Measurements from ENCODE around the gene LTB4R. TPM values are rescaled to one million over a fixed set of nuclear protein-coding genes. Genes with fewer than 3 reads are reported as not detected.

The LTB4R gene
- 100 to 1,000 TPM in 2 of 4 donors, 10 to 100 TPM in 2; 83.1 to 137 (median 117) TPM for total RNA-seq

- H3K36me3 ChIP-seq: peaks cover 16% of the 10 kb centered on the region
- H3K4me3 ChIP-seq: peak within 1 kb of the TSS; percentile 63
- peak within 1 kb of the TSS; percentile 89 for H3K27ac ChIP-seq
- H3K27me3 ChIP-seq: no peaks in the 10 kb centered on the region
- H3K4me1 ChIP-seq: peaks cover 85% of the 10 kb centered on the region
- peak; percentile 84 to 85 for DNase-seq (ENCODE audit: low spot score in 2 of 2)
- no peaks in the 10 kb centered on the region for H3K9me3 ChIP-seq
- no peak for TF ChIP-seq POLR2AphosphoS5 (IDR thresholded peaks at IDR 0.05)
- TF ChIP-seq, protein P1, sequence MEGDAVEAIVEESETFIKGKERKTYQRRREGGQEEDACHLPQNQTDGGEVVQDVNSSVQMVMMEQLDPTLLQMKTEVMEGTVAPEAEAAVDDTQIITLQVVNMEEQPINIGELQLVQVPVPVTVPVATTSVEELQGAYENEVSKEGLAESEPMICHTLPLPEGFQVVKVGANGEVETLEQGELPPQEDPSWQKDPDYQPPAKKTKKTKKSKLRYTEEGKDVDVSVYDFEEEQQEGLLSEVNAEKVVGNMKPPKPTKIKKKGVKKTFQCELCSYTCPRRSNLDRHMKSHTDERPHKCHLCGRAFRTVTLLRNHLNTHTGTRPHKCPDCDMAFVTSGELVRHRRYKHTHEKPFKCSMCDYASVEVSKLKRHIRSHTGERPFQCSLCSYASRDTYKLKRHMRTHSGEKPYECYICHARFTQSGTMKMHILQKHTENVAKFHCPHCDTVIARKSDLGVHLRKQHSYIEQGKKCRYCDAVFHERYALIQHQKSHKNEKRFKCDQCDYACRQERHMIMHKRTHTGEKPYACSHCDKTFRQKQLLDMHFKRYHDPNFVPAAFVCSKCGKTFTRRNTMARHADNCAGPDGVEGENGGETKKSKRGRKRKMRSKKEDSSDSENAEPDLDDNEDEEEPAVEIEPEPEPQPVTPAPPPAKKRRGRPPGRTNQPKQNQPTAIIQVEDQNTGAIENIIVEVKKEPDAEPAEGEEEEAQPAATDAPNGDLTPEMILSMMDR (IDR thresholded peaks at IDR 0.05): peak in 1 of 2 donors; percentile 56
- WGBS: 2% methylated on average over 41 of the region's 99 CpGs
These were observed at the start of gene LTB4R for GRCh38 chr14:24310646-24311604. Gene LTB4R, plus strand, starts transcription at chr14:24311502. Its CDS starts 4,150 bp downstream, at chr14:24315652.

GRCh38 chr14:24261969-24262327 is 49.4 kb upstream of the LTB4R start:
- Histone ChIP-seq H3K27ac (no peak overlapping the region), H3K9me3 (no peaks in the 10 kb centered on the region), H3K4me1 (peaks cover 33% of the 10 kb centered on the region), H3K36me3 (peaks cover 22% of the 10 kb centered on the region), H3K27me3 (no peaks in the 10 kb centered on the region), H3K4me3 (no peak overlapping the region)
- TF ChIP-seq POLR2AphosphoS5 (IDR thresholded peaks at IDR 0.05) (no peak), EP300 (IDR thresholded peaks at IDR 0.05) (no peak), POLR2A (IDR thresholded peaks at IDR 0.05) (no peak)
- TF ChIP-seq, protein P1 (IDR thresholded peaks at IDR 0.05): no peak
- DNase-seq (ENCODE audit: low spot score in 2 of 2): no peak
- WGBS: no CpG with 5 or more reads among the region's 19 CpGs

DNA sequence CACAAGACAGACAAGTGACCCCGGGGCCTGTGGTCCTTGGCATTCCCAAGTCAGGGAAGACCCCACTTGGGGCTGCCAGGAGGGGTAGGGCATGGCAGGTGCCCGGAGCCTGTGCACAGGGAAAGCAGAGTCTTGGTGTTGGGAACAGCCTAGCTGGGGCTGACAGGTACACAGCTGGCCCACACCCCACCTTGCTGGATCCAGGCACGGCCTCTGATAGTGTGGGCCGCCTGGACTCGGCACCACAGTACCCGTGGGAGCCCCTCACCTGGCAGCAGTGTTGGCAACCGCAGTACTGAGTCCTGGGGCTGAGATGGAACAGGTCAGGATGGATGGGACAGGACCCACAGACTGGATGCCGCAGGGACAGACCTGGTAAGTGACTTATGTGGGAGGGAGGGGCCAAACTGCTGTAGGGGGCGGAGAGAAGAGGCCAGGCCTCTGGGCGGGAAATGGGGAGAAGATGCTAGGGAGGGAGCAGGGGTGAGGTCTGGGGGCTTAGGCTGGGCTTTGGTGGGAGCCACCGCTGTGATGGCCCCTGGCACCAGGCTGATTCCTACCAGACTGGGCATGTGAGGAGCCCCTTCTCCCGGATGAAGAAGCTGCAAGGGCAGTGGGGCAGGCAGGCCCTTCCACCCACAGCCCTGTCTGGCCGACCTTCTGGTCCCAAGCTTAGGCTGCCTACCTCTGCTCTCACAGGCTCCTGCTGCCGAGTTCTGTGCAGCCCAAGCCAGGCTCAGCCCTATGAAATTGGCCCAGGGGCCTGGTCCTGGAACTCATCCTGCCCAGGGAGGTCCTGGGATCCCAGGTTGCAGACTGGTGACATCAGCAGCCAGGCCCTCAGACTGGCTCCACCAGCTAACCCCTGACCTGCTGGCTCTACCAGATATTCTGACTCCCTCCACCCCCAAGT is 48.2 kb upstream of the LTB4R start, which contains the start of gene TGM1:
TGM1 (minus strand) TSS at position 357 of the 913 bp plus-strand sequence. CDS start 825 bp downstream, outside the sequence.
- H3K9me3 ChIP-seq: no peaks in the 10 kb centered on the region
- H3K36me3 ChIP-seq: peaks cover 32% of the 10 kb centered on the region
- peak within 1 kb of the TSS; percentile 43 for H3K27ac ChIP-seq
- no peaks in the 10 kb centered on the region for H3K27me3 ChIP-seq
- TF ChIP-seq, protein P1 (IDR thresholded peaks at IDR 0.05): no peak
- TF ChIP-seq EP300 (IDR thresholded peaks at IDR 0.05) (no peak), POLR2AphosphoS5 (IDR thresholded peaks at IDR 0.05) (no peak), POLR2A (IDR thresholded peaks at IDR 0.05) (no peak)
- DNase-seq (ENCODE audit: low spot score in 2 of 2): no peak
- H3K4me3 ChIP-seq: no peak within 1 kb of the TSS
- peaks cover 33% of the 10 kb centered on the region for H3K4me1 ChIP-seq
- 83% methylated on average over 12 of the region's 14 CpGs for WGBS

DNA sequence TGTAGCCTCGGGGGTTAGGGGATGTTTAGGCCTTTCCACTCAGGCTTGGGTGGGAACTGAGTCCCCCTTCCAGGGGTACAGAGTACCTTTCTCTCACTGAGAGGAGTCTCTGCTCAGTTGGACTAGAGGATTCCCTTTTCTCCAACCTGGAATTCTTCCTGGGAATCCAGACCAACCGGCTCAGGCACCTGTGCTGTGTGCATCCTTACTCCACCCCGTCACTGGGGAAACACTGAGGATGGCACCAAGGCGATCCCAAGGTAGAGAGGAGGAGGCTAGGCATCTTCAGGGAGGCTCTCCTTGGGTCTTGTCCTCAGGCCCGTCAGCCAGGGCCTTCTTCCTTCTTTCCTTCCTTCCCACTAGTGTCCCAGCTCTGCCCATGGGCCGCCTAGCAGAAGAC is 47.5 kb upstream of the LTB4R start:
- Histone ChIP-seq H3K9me3 (no peaks in the 10 kb centered on the region), H3K4me1 (peaks cover 31% of the 10 kb centered on the region), H3K27me3 (no peaks in the 10 kb centered on the region), H3K4me3 (no peak overlapping the region), H3K36me3 (peaks cover 38% of the 10 kb centered on the region), H3K27ac (peak overlapping the region; percentile 43)
- no peak for DNase-seq (ENCODE audit: low spot score in 2 of 2)
- TF ChIP-seq POLR2AphosphoS5 (IDR thresholded peaks at IDR 0.05) (no peak), EP300 (IDR thresholded peaks at IDR 0.05) (no peak), POLR2A (IDR thresholded peaks at IDR 0.05) (no peak)
- TF ChIP-seq, protein P1 (IDR thresholded peaks at IDR 0.05): no peak
- WGBS: 60% methylated on average over 6 of the region's 6 CpGs
